IMR-90 (cell line): Measurements from ENCODE around the gene RRP15. TPM values are rescaled to one million over a fixed set of nuclear protein-coding genes. Genes with fewer than 3 reads are reported as not detected.

Experiments used
- ATAC-seq: fragments of 200-7000 bp; cut with Tn5 transposase; 2 replicates; pipeline ENCODE4 v1.9.1; 2020; ENCODE audit warnings: low read depth, mild to moderate bottlenecking, moderate library complexity
- BruUV-seq: library from RNA; stranded (reverse); fragments of 400-500 nt; replicated peaks from 2 replicates; lab custom pipeline; 2021; lab: Mats Ljungman, UMichigan
- CTCF ChIA-PET: fragments of 300-600 bp; formaldehyde crosslinking; extraction: SDS; loops from one replicate; lab custom pipeline; 2021; ENCODE audit warnings: antibody characterized with exemption; lab: Yijun Ruan, JAX
- POLR2A ChIA-PET: fragments of 300-600 bp; sonication (Branson Sonifier 250); formaldehyde crosslinking; loops from one replicate; lab custom pipeline; 2022; ENCODE audit warnings: antibody characterized with exemption; ENCODE audit not compliant: unreplicated experiment; lab: Charles Lee
- DNase-seq: peaks from one replicate; pipeline ENCODE4 v3.0.0; 2013
- H2AFZ ChIP-seq: replicated peaks from 2 replicates; pipeline ENCODE3; 2013; ENCODE audit warnings: low read length, mild to moderate bottlenecking; ENCODE audit not compliant: poor library complexity
- H2AK5ac ChIP-seq: 2 replicates; pipeline ENCODE4 v1.6.1; 2013; ENCODE audit warnings: low read depth, low read length, inconsistent platforms
- H2AK9ac ChIP-seq: replicated peaks from 2 replicates; pipeline ENCODE3; 2013; ENCODE audit warnings: mild to moderate bottlenecking, low read depth, low read length, moderate library complexity; ENCODE audit not compliant: poor library complexity
- H2BK120ac ChIP-seq: 2 replicates; pipeline ENCODE4 v1.6.1; 2013; ENCODE audit warnings: low read depth, low read length, inconsistent platforms
- H2BK15ac ChIP-seq: 3 replicates; pipeline ENCODE4 v1.6.1; 2013; ENCODE audit warnings: low read depth, low read length, inconsistent platforms
- H2BK20ac ChIP-seq: 2 replicates; pipeline ENCODE4 v1.6.1; 2013; ENCODE audit warnings: low read depth, mild to moderate bottlenecking, inconsistent platforms, low read length, moderate library complexity
- H2BK5ac ChIP-seq: 2 replicates; pipeline ENCODE4 v1.6.1; 2013; ENCODE audit warnings: mild to moderate bottlenecking, low read depth, low read length, inconsistent platforms; ENCODE audit not compliant: poor library complexity, severe bottlenecking
- H3K14ac ChIP-seq: replicated peaks from 2 replicates; pipeline ENCODE4 v1.6.1; 2013; ENCODE audit warnings: low read depth, low read length, inconsistent platforms
- H3K18ac ChIP-seq: 2 replicates; pipeline ENCODE4 v1.6.1; 2013; ENCODE audit warnings: low read depth, low read length, control low read depth
- H3K23ac ChIP-seq: 2 replicates; pipeline ENCODE4 v1.6.1; 2013; ENCODE audit warnings: low read depth, low read length, inconsistent platforms
- H3K27ac ChIP-seq: 2 replicates; pipeline ENCODE4 v1.5.1; 2013; ENCODE audit warnings: mild to moderate bottlenecking, control low read depth, low read length; ENCODE audit not compliant: insufficient read depth
- H3K27me3 ChIP-seq: 2 replicates; pipeline ENCODE4 v1.6.1; 2013; ENCODE audit warnings: low read length; ENCODE audit not compliant: control insufficient read depth, insufficient read depth
- H3K36me3 ChIP-seq: 2 replicates; pipeline ENCODE4 v1.6.1; 2013; ENCODE audit warnings: low read length, mixed read lengths; ENCODE audit not compliant: control insufficient read depth, insufficient read depth
- H3K4ac ChIP-seq: 2 replicates; pipeline ENCODE4 v1.6.1; 2013; ENCODE audit warnings: low read depth, low read length, inconsistent platforms
- H3K4me1 ChIP-seq: 2 replicates; pipeline ENCODE4 v1.6.1; 2013; ENCODE audit warnings: low read length, mixed read lengths; ENCODE audit not compliant: control insufficient read depth, insufficient read depth
- H3K4me2 ChIP-seq: 2 replicates; pipeline ENCODE4 v1.6.1; 2013; ENCODE audit warnings: low read depth, mild to moderate bottlenecking, control low read depth, low read length, moderate library complexity
- H3K4me3 ChIP-seq: 2 replicates; pipeline ENCODE4 v1.5.1; 2013; ENCODE audit warnings: low read depth, mild to moderate bottlenecking, control low read depth, low read length, moderate library complexity; ENCODE audit not compliant: insufficient read depth
- H3K56ac ChIP-seq: 2 replicates; pipeline ENCODE4 v1.6.1; 2013; ENCODE audit warnings: low read length, inconsistent platforms; ENCODE audit not compliant: insufficient read depth; ENCODE audit errors: extremely low read depth
- H3K79me1 ChIP-seq, 2 experiments: 2 replicates each; pipeline ENCODE4 v1.6.1; 2013; ENCODE audit warnings: low read length in 2 of 2, inconsistent platforms in 1 of 2, low read depth in 1 of 2
- H3K9ac ChIP-seq: 2 replicates; pipeline ENCODE4 v1.6.1; 2013; ENCODE audit warnings: low read depth, low read length, control low read depth
- H3K9me1 ChIP-seq: 2 replicates; pipeline ENCODE4 v1.6.1; 2013; ENCODE audit warnings: low read length, inconsistent platforms; ENCODE audit not compliant: insufficient read depth
- H3K9me3 ChIP-seq: 2 replicates; pipeline ENCODE4 v1.6.1; 2013; ENCODE audit warnings: low read length; ENCODE audit not compliant: control insufficient read depth, insufficient read depth
- H4K20me1 ChIP-seq: 2 replicates; pipeline ENCODE4 v1.6.1; 2013; ENCODE audit warnings: low read length, inconsistent platforms; ENCODE audit not compliant: insufficient read depth
- H4K5ac ChIP-seq: 2 replicates; pipeline ENCODE4 v1.6.1; 2013; ENCODE audit warnings: mild to moderate bottlenecking, low read depth, low read length, control low read depth
- H4K8ac ChIP-seq, 2 experiments: 2 replicates each; pipeline ENCODE4 v1.6.1; 2013; ENCODE audit warnings: low read depth in 2 of 2, low read length in 2 of 2, control low read depth in 1 of 2, inconsistent platforms in 1 of 2
- H4K91ac ChIP-seq: 2 replicates; pipeline ENCODE4 v1.6.1; 2013; ENCODE audit warnings: low read depth, low read length, inconsistent platforms; ENCODE audit not compliant: insufficient read depth
- RAD21 ChIP-seq: IDR thresholded peaks from 2 replicates; pipeline ENCODE4 v1.6.1; 2012; ENCODE audit warnings: low read length, improper control_type of control experiment
- RFX5 ChIP-seq: IDR thresholded peaks from 2 replicates; pipeline ENCODE4 v1.8.0; 2012; ENCODE audit warnings: low read depth, mild to moderate bottlenecking, low read length, moderate library complexity
- SMC3 ChIP-seq: fragments of 150-350 bp; IDR thresholded peaks from 2 replicates; pipeline ENCODE4 v1.6.1; 2016; ENCODE audit warnings: low read depth, mild to moderate bottlenecking, antibody characterized with exemption, low read length, moderate library complexity
- WGBS, 2 experiments: methylation state at CpG; one replicate each; pipeline versions ENCODE4 v1.1.5 to v1.1.7; 2013; ENCODE audit warnings: missing lambda C conversion rate in 2 of 2; ENCODE audit not compliant: insufficient read length in 1 of 2; ENCODE audit errors: extremely low coverage in 2 of 2; 5-methylcytosine and 5-hydroxymethylcytosine counted together
- dilution Hi-C: fragments of 300-500 bp; cut with HindIII; formaldehyde crosslinking; loops from one replicate; pipeline ENCODE4 v1.14.3; 2018; ENCODE audit warnings: low sequenced_read_pairs; ENCODE audit not compliant: unreplicated experiment
- in situ Hi-C: fragments of 300-500 bp; cut with MboI; formaldehyde crosslinking; loops from 3 replicates; pipeline ENCODE4 v1.14.3; 2019; ENCODE audit warnings: low sequenced_read_pairs, inconsistent platforms, mixed read lengths
- intact Hi-C: fragments of 100-400 bp; cut with micrococcal nuclease; formaldehyde crosslinking; loops from 2 replicates; pipeline ENCODE4 v1.10.0; 2022
- polyA plus RNA-seq, 3 experiments: library from polyadenylated mRNA; depleted of rRNA; stranded (reverse); fragments of >200 nt; gene quantifications; 2 replicates each; pipeline ENCODE4 v1.2.3, GENCODE V29; 2012; ENCODE audit warnings: low replicate concordance in 1 of 3
- total RNA-seq: library from RNA; depleted of rRNA; stranded (reverse); fragments of >200 nt; gene quantifications from 2 replicates; pipeline ENCODE4 v1.2.3, GENCODE V29; 2012
- TF ChIP-seq, protein P1 (sequence below): fragments of 150-350 bp; IDR thresholded peaks from 2 replicates; pipeline ENCODE4 v1.6.1; 2016; ENCODE audit warnings: low read depth, mild to moderate bottlenecking, low read length, moderate library complexity, borderline replicate concordance

The RRP15 gene
- total and polyA plus RNA-seq, 2 of the 4 experiments (the other 2 are of a cell fraction) = 3.1 to 4.1 TPM

DNA sequence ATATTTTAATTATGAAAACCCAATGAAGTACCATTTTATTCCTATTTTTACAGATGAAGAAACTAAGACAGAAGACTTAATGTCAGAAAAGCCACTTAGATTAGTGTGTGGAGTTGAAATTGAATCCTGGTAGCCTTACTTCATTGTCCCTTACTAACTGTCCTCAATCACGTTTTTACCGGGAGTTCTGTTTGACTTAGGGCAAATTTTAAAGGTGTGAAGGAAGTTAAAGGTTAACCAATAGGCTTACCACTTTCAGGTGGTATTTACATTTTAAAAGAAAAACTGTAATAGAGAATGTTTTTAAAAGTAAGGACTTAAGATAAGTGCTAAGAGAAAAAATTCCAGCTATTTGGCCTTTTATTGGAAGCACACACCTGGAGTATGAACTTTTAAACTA, 12.4 kb downstream of the RRP15 start:
- no peak overlapping the region for H3K27ac ChIP-seq

More for the DNA sequence above, 12.4 kb downstream of the RRP15 start:
- ChIA-PET POLR2A (no interaction called here), CTCF (no interaction called here)
- no peak overlapping the region for H2AFZ ChIP-seq
- in situ Hi-C loops (no loop called here), intact Hi-C loops (no loop called here), dilution Hi-C loops (no loop called here)
- H4K5ac ChIP-seq = no peak overlapping the region
- H3K79me1 ChIP-seq = peaks cover 22 to 32% of the 10 kb centered on the region in 2 experiments
- no peak overlapping the region for H4K91ac ChIP-seq
- no peak overlapping the region for H2BK15ac ChIP-seq
- H3K23ac ChIP-seq = no peak overlapping the region
- H3K36me3 ChIP-seq = peaks cover 2% of the 10 kb centered on the region
- H3K9me3 ChIP-seq = no peaks in the 10 kb centered on the region
- H3K14ac ChIP-seq = no peak overlapping the region
- no peaks in the 10 kb centered on the region for H3K27me3 ChIP-seq
- no peak overlapping the region for H2BK20ac ChIP-seq
- H3K4me1 ChIP-seq = 0 out of 2 replicates have a peak, but pooled peaks cover 1% of the 10 kb centered on the region
- no CpG with 5 or more reads among the region's 2 CpGs for WGBS, 2 experiments
- no peak overlapping the region for H2AK5ac ChIP-seq
- ATAC-seq (no peak), DNase-seq (no peak)
- no peak overlapping the region for H2BK5ac ChIP-seq
- no peak for TF ChIP-seq RFX5
- TF ChIP-seq RAD21 = no peak
- no peak for TF ChIP-seq SMC3
- TF ChIP-seq, protein P1, sequence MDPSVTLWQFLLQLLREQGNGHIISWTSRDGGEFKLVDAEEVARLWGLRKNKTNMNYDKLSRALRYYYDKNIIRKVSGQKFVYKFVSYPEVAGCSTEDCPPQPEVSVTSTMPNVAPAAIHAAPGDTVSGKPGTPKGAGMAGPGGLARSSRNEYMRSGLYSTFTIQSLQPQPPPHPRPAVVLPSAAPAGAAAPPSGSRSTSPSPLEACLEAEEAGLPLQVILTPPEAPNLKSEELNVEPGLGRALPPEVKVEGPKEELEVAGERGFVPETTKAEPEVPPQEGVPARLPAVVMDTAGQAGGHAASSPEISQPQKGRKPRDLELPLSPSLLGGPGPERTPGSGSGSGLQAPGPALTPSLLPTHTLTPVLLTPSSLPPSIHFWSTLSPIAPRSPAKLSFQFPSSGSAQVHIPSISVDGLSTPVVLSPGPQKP = no peak
- BruUV-seq = no TSS peak
- no peak overlapping the region for H3K4ac ChIP-seq
- H3K9me1 ChIP-seq = no peaks in the 10 kb centered on the region
- H2BK120ac ChIP-seq = no peak overlapping the region
- H3K18ac ChIP-seq = no peak overlapping the region
- no peak overlapping the region for H3K4me2 ChIP-seq
- no peak overlapping the region for H4K8ac ChIP-seq
- H3K4me3 ChIP-seq = no peak overlapping the region
- no peak overlapping the region for H3K56ac ChIP-seq
- no peaks in the 10 kb centered on the region for H4K20me1 ChIP-seq
- H3K9ac ChIP-seq = no peak overlapping the region
- no peak overlapping the region for H2AK9ac ChIP-seq
